Measurements from ENCODE around the gene KCNMA1.

DNA sequence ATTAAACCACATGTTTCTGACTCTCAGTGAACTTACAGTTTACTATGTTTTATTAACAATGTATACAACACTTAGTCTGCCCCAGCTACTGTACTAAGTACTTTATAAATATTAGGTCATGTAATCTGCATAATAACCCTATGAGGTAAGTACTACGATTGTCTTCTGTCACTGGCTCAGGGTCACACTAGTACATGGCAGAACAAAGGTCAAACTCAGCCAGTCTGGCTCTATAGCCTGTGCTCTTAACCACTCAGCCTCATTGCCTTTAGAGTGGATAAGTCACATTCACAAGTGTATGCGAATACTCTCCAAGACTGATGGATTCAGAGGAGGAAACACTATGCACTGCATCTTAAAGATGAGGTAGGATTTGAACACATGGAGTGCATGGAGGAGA lies 252.3 kb downstream of the KCNMA1 start:
- no peak for TF ChIP-seq CTCF (IDR thresholded peaks at IDR 0.05)
- no peak for TF ChIP-seq POLR2AphosphoS5 (IDR thresholded peaks at IDR 0.05)
- no peak for TF ChIP-seq POLR2A (IDR thresholded peaks at IDR 0.05; ENCODE audit: low read depth)
- TF ChIP-seq EP300 (IDR thresholded peaks at IDR 0.05), result no peak
